Neutrophil (primary cell): Measurements from ENCODE around the gene CLINT1.
"Not testable (repeated sequence)": the region's sequence is repeated elsewhere in the genome, so short reads cannot be mapped to it uniquely, and the experiment has no call there.

Source experiments
- H3K27ac ChIP-seq: fragments of 200-600 bp; sonication (generic); 2 replicates; pipeline ENCODE4 v1.5.1; 2016; ENCODE audit warnings: mild to moderate bottlenecking, moderate library complexity
- H3K27me3 ChIP-seq: fragments of 200-600 bp; sonication (generic); 2 replicates; pipeline ENCODE4 v1.6.0; 2016; ENCODE audit warnings: mild to moderate bottlenecking
- H3K36me3 ChIP-seq: fragments of 200-600 bp; sonication (generic); 2 replicates; pipeline ENCODE4 v1.5.1; 2017
- H3K4me1 ChIP-seq, 2 experiments: fragments of 200-600 bp in 1 of 2; sonication (generic) in 1 of 2; 1 replicate in 1 of 2; 2 replicates in 1 of 2; pipeline versions ENCODE4 v1.5.1 to v1.6.1; 2013 to 2016; ENCODE audit warnings: low read depth in 1 of 2, low read length in 1 of 2, mild to moderate bottlenecking in 1 of 2, moderate library complexity in 1 of 2; ENCODE audit not compliant: control insufficient read depth in 1 of 2, insufficient read depth in 1 of 2
- H3K4me3 ChIP-seq, 2 experiments: fragments of 200-600 bp in 1 of 2; sonication (generic) in 1 of 2; 1 replicate in 1 of 2; 2 replicates in 1 of 2; pipeline ENCODE4 v1.5.1; 2013 to 2016; ENCODE audit warnings: low read depth in 1 of 2, low read length in 1 of 2, mild to moderate bottlenecking in 1 of 2, moderate library complexity in 1 of 2
- H3K9me3 ChIP-seq: fragments of 200-600 bp; sonication (generic); 2 replicates; pipeline ENCODE4 v1.5.1; 2016
- CTCF ChIP-seq: fragments of 200-600 bp; sonication (generic); IDR thresholded peaks from 2 replicates; pipeline ENCODE4 v1.5.1; 2016; ENCODE audit warnings: antibody characterized with exemption

CLINT1 gene

DNA sequence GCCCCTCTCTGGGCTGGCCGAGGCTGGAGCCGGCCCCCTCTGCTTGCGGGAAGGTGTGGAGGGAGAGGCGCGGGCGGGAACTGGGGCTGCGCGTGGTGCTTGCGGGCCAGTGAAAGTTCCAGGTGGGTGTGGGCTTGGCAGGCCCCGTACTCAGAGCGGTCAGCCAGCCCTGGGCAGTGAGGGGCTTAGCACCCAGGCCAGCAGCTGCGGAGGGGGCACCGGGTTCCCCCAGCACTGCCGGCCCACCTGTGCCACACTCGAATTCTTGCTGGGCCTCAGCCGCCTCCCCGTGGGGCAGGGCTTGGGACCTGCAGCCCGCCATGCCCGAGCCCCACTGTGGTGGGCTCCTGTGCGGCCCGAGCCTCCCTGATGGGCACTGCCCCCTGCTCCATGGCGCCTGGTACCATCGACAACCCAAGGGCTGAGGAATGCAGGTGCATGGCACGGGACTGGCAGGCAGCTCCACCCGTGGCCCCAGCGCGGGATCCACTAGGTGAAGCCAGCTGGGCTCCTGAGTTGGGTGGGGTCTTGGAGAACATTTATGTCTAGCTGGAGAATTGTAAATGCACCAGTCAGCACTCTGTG lies 27.9 kb upstream of the CLINT1 start:
- Histone ChIP-seq H3K4me1 (peaks cover 55 to 63% of the 10 kb centered on the region in 2 experiments), H3K27me3 (no peaks in the 10 kb centered on the region), H3K27ac (peak overlapping the region; percentile 57), H3K4me3 (no peak overlapping the region), H3K9me3 (no peaks in the 10 kb centered on the region), H3K36me3 (no peaks in the 10 kb centered on the region)
- no peak for TF ChIP-seq CTCF

DNA sequence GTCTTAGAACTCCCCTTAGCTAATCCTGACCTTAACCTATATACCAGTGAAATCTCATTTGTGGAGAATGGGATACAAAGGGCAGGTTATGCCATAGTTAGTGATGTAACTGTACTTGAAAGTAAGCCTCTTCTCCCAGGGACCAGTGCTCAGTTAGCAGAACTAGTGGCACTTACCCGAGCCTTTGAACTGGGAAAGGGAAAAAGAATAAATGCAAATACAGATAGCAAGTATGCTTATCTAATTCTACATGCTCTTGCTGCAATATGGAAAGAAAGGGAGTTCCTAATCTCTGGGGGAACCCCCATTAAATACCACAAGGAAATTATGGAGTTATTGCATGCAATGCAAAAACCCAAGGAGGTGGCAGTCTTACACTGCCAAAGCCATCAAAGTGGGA lies 26.1 kb upstream of the CLINT1 start:
- not testable (repeated sequence) for H3K36me3 ChIP-seq, H3K9me3 ChIP-seq, H3K27me3 ChIP-seq, H3K4me3 ChIP-seq
- peaks cover 40 to 46% of the 10 kb centered on the region in 2 experiments for H3K4me1 ChIP-seq
- peak overlapping the region; percentile 23 for H3K27ac ChIP-seq

DNA sequence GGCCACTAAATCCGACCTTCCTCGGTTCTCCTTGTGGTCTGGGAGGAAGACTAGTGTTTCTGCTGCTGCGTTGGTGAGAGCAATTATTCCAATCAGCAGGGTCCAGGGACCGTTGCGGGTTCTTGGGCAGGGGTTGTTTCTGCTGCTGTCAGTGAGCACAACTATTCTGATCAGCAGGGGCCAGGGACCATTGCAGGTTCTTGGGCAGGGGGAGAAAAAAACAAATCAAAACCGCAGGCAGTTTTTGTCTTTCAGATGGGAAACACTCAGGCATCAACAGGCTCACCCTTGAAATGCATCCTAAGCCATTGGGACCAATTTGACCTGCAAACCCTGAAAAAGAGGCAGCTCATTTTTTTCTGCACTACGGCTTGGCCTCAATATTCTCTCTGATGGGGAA lies 22.6 kb upstream of the CLINT1 start:
- H3K27ac ChIP-seq, H3K27me3 ChIP-seq, H3K36me3 ChIP-seq, H3K4me3 ChIP-seq, H3K9me3 ChIP-seq: not testable (repeated sequence)
- peaks cover 38 to 40% of the 10 kb centered on the region in 2 experiments for H3K4me1 ChIP-seq

GRCh38 chr5:157877821-157878220 lies 18.9 kb upstream of the CLINT1 start:
- no peaks in the 10 kb centered on the region for H3K9me3 ChIP-seq
- peak overlapping the region in 1 of 2 experiments; percentile 23 for H3K4me3 ChIP-seq
- peaks cover 19 to 28% of the 10 kb centered on the region in 2 experiments for H3K4me1 ChIP-seq
- no peaks in the 10 kb centered on the region for H3K27me3 ChIP-seq
- H3K36me3 ChIP-seq = no peaks in the 10 kb centered on the region
- H3K27ac ChIP-seq = peak overlapping the region; percentile 57
- no peak for TF ChIP-seq CTCF

DNA sequence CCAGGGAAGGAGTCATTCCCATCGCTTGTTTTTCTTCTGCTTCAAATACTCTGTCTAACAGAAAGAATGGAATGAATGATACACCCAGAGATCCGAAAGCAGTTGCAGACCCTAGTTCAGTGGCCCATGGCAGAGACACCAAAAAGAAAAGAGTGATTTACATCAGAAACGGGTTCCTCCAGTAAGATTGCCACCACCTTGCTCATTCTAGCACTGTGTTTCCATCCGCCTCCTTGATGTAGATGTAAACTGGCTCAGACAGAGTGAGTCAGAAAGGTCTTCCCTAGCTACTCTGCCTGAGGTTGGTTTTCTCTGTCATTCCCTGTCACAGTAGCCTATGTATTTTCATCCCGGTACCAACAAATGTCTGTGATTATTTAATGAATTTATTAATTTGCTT lies 15.9 kb upstream of the CLINT1 start:
- H3K4me3 ChIP-seq = no peak overlapping the region

GRCh38 chr5:157870837-157871834 lies 12.2 kb upstream of the CLINT1 start:
- peaks cover 0 to 5% of the 10 kb centered on the region in 2 experiments for H3K4me1 ChIP-seq
- H3K27ac ChIP-seq = no peak overlapping the region
- H3K36me3 ChIP-seq = no peaks in the 10 kb centered on the region
- H3K9me3 ChIP-seq = no peaks in the 10 kb centered on the region
- TF ChIP-seq CTCF = no peak
- no peak overlapping the region for H3K4me3 ChIP-seq
- H3K27me3 ChIP-seq = no peaks in the 10 kb centered on the region

More for the DNA sequence above, 15.9 kb upstream of the CLINT1 start:
- peaks cover 19 to 28% of the 10 kb centered on the region in 2 experiments for H3K4me1 ChIP-seq
- H3K36me3 ChIP-seq = no peaks in the 10 kb centered on the region
- TF ChIP-seq CTCF = no peak
- H3K27ac ChIP-seq = no peak overlapping the region
- H3K9me3 ChIP-seq = no peaks in the 10 kb centered on the region
- H3K27me3 ChIP-seq = no peaks in the 10 kb centered on the region
